Activated CD8-positive, alpha-beta memory T cell treated with anti-CD3 and anti-CD28 coated beads for 1 hour (primary cell): ENCODE measurements around the gene B3GLCT.
"Not testable (repeated sequence)": the region's sequence is repeated elsewhere in the genome, so short reads cannot be mapped to it uniquely, and the experiment has no call there.

Experiments
- DNase-seq, 2 donors: peaks; one replicate each; pipeline ENCODE4 v3.0.0-alpha.2; 2020; ENCODE audit warnings: low read depth in 1 of 2; ENCODE audit errors: extremely low read depth in 1 of 2

Gene B3GLCT

DNA sequence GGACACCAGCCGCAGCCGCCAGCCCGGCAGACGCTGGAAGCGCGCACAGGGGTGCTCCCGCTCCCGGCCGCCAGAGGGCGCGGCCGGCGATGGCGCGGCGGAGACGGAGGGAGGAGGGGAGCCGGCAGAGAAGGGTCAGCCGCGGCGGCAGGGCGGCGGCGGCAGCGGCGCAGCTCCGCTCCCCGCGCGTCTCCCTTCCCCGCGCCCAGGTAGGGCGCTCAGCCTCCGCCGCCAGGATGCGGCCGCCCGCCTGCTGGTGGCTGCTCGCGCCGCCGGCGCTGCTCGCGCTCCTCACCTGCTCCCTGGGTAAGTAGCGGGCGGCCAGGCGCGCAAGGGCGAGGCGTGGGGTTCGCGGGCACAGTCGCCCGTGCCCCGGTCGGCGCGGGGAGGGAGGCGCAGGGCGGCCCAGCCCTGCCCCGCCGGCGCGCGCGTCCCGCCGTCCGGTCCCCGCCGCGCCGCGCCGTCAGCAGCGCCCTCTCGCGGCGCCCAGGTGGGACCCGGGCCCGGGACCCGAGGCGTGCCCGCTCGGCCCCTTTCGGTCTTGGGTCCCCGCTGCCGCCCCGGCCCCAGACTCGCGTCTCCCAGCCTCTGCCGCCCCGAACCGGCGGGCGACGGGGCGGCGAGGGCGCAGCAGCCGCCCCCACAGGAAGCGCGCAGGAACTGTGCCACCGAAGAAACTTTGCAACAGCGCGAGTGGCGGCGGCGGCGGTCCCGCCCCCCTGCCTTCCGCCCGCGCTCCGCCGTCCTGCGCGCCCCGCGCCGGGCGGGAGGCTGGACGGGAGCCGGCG is at the start of gene B3GLCT:
Gene B3GLCT (plus strand): TSS at position 127 of the 788 bp plus-strand sequence. CDS start 110 bp downstream, at position 237.
- DNase-seq = peak; percentile 40 to 72

GRCh38 chr13:31150315-31150985 is 49.3 kb upstream of the B3GLCT start:
- DNase-seq = no peak

GRCh38 chr13:31151837-31152236 is 47.9 kb upstream of the B3GLCT start:
- DNase-seq = no peak

DNA sequence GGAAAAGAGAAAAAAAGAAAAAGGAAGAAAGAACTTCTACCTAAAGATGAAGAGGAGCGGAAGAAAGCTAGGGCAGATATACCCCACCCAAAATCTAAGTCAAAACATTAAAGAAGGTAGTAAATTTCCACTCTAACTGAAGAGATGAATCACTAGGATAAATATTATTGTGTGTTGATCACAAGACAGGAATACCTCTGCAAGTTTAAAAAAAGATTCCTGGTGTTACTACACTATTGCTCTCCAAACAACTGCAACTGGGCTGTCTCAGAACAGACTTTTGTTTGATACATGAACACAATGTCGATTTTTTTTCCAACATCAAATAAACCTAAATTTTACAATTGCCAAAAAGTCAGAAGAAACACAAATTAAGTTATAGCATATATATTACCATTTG is 44.8 kb upstream of the B3GLCT start:
- no peak for DNase-seq

DNA sequence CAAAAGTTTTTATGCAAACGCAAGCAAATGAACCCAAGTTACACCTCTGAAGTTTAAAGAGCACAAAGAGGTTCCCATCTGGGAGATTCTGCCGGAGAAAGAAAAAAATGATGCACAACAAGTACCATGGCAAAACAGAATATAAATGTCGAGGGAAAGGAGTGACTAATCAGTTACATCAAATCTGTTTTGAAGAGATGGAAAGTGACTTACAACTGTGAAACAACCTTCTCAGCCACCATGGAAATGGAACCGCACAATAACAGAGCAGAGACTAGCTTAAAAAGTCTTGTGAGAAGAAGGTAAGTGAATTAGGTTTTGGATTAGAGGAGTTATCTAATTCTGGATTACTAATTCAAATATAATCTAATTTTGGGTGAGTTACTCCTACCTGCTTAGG is 40.5 kb upstream of the B3GLCT start:
- DNase-seq = no peak

- peak in 1 of 2 donors; percentile 39 for DNase-seq
These were observed 38.8 kb upstream of the B3GLCT start for GRCh38 chr13:31160857-31161556.

DNA sequence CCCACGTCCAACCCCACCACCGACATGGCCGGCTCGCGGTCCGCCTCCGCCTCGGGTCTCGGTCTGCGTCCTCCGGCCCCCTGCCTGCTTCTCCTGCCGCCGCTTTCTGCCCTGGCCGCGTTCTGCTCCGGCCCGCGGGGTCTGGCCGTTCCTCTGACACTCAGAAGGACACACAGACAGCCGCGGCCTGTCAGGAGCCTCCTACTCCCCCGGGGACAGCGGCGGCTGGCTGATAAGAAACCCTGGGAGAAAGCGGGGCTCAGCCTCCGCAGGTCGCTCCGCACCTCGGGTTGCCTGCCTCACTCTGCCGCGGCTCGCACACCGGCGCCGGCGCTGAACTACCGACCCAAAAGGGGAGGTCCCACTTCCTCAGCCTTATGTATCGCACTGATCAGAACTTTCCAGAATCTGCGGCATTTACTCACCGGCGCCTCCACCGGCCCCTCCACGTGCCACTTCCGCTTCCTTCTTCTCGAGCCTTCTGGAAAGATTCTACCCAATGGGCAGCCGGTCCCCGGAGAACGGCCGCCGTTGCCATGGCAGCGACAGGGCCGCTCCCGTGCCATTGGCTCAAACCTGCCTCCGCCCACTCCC is 38.1 kb upstream of the B3GLCT start, which contains the start of gene HSPH1:
Gene HSPH1 (minus strand): TSS at position 348 of the 594 bp plus-strand sequence. CDS start 322 bp downstream, at position 26.
- peak; percentile 96 to 97 for DNase-seq

DNA sequence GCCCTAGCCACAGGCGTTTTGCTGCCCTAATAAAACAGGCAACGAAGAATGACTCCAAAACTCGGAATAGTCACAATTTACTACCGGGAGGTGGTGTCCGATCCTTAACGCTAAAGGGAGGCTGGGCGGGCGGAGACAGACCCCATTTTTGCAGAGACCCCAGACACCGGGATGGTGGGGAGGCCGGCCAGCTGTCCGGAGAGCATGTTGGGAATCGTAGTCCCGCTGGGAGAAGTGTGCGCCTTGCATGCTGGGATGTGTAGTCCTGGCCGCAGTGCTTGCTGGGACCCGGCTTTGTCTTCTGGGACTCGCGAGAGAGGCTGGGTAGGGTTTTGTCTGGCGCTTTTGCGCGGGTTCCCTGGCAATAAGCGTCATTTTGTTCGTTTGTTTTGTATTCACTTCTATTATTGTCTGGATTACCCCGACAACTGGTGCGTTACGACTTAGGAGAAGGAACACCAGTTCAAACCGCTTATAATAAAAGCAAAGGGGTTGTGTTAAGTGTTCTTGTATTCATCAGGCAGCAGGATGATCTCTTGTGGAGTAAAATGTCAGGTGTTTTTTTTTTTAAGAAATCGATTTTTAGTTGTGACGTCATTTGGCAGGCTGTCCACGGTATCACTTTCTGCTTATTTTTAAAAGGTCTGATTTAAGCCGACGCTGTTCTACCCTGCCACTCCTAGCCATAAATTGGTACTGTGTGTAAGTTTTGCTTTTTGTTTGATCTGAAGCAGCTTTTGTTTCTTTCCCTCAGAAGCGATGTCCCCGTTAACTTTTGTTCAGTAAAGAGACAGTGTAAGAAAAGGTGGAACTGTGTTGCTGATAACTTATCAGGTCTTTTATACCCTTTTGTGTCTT is 37.4 kb upstream of the B3GLCT start:
- peak; percentile 83 to 92 for DNase-seq

GRCh38 chr13:31166591-31166990 is 33.2 kb upstream of the B3GLCT start:
- DNase-seq = no peak

GRCh38 chr13:31167490-31167889 is 32.3 kb upstream of the B3GLCT start:
- no peak for DNase-seq

DNA sequence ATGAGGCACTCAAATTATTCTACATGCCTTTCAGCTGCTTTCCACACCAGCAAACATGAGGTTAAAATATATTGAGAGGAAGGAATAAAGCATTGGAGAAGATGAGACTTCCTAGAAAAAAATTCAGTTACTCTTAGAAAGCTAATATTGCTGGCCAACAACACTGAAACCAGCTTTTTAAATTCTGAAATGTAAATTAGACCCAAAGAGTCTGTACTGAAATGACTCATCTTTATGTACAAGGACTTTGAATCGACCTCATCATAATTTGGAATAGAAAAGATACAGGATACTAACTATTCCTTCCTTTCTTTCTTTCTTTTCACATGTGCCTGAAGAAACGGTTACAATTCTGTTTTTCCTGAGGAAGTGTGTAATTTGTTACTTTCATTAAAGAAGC is 31.6 kb upstream of the B3GLCT start:
- no peak for DNase-seq

GRCh38 chr13:31168736-31169135 is 31.0 kb upstream of the B3GLCT start:
- DNase-seq = no peak

GRCh38 chr13:31172001-31172400 is 27.8 kb upstream of the B3GLCT start:
- DNase-seq = no peak

- no peak for DNase-seq
These were observed 27.2 kb upstream of the B3GLCT start for GRCh38 chr13:31172535-31172934.

- DNase-seq = no peak
These were observed 25.8 kb upstream of the B3GLCT start for GRCh38 chr13:31174018-31174417.

GRCh38 chr13:31175847-31176532 is 23.8 kb upstream of the B3GLCT start:
- DNase-seq = no peak

GRCh38 chr13:31177813-31178495 is 21.8 kb upstream of the B3GLCT start:
- not testable (repeated sequence) for DNase-seq

DNA sequence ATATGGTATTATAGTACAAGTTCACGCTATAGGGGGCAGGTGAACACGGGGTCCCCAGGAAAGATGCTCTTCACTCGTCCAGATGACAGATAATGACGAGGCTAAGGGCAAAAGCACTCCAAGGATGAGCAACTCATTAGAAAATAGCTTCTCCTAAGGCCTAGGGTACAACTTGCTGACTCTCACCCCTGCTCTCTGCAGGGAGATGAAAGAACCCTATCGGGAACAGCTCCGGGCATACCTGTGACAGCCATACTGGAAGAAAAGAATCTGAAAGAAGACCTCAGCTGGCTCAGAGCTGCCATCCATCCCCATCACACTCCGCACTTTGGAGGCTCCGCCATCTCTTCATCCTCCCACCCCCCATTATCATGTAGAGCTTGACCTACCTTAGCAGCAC is 20.5 kb upstream of the B3GLCT start:
- DNase-seq = no peak

DNA sequence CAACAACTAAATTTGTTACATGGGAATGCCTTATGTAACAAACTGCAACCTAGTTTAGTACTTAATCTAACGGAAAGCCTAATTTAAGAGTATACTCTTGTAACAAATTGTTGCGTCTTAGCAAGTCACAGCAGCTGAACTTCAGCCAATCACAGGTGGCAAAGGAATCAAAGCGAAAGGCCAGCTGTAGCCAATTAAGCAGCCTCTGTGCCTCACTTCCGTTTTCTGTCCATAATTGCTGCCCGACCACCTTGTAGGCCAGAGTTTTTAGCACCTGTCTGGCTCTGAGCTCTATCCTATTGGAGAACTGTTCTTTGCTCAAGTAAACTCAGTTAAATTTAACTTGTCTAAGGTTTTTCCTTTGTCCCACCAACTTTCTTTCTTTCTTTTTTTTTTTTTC is 20.0 kb upstream of the B3GLCT start:
- DNase-seq = no peak
